ENCODE results near the gene TMEM175. TPM values are rescaled to one million over a fixed set of nuclear protein-coding genes. Genes with fewer than 3 reads are reported as not detected.

TMEM175 gene
- total and polyA plus RNA-seq, 2 of the 13 experiments (the other 11 are each of a cell fraction or from before 2014, with no cell fraction given): 5.1 to 9.9 TPM

GRCh38 chr4:962231-963208 lies 30.3 kb downstream of the TMEM175 start:
- Histone ChIP-seq H2AFZ (ENCODE audit: low read length) (no peak overlapping the region), H3K9me3 (ENCODE audit: low read length) (no peaks in the 10 kb centered on the region), H3K4me1 (ENCODE audit: insufficient read depth, low read length) (no peaks in the 10 kb centered on the region), H3K36me3 (replicated peaks in 1 of 2; ENCODE audit: control insufficient read depth in 1 of 2, insufficient read depth in 2 of 2, low read length in 2 of 2) (0 out of 5 replicates have a peak, but pooled peaks cover 0 to 1% of the 10 kb centered on the region in 2 experiments), H3K27me3 (ENCODE audit: control insufficient read depth in 1 of 2, insufficient read depth in 2 of 2, low read length in 2 of 2) (no peaks in the 10 kb centered on the region), H3K79me2 (ENCODE audit: insufficient read depth, low read length) (no peaks in the 10 kb centered on the region), H3K27ac (ENCODE audit: extremely low read length, insufficient read depth, low read length) (no peak overlapping the region), H3K9ac (ENCODE audit: insufficient read depth, low read depth, low read length) (no peak overlapping the region), H3K4me3 (replicated peaks in 1 of 3; ENCODE audit: insufficient read depth in 1 of 3, low read depth in 2 of 3, low read length in 3 of 3) (no peak overlapping the region), H4K20me1 (ENCODE audit: insufficient read depth, low read length) (no peaks in the 10 kb centered on the region), H3K4me2 (ENCODE audit: low read depth, low read length) (no peak overlapping the region)
- ATAC-seq (no peak), FAIRE-seq (no peak), DNase-seq (ENCODE audit: low spot score) (no peak)
- ChIA-PET POLR2A (interaction anchor here (1.1 kb wide), 1 partner anchor 24 kb away, joined by 3 read pairs; the partner anchor contains the start of gene IDUA), CTCF (ENCODE audit: low intra/inter-chr PET ratio, low total read pairs) (no interaction called here)
- in situ Hi-C loops (cut with HindIII; ENCODE audit: extremely low pct_ligation_motif_present, low pct_unique_long_range_greater_than_20kb): no loop called here
- 90% methylated on average over 2 of the region's 54 CpGs for WGBS (ENCODE audit: low lambda C conversion rate)
- intact Hi-C loops (cut with micrococcal nuclease; ENCODE audit: unreplicated experiment): no loop called here
- BruUV-seq (replicated peaks): no TSS peak
- TF ChIP-seq HIVEP1 (CRISPR knock-in tag; IDR thresholded peaks at IDR 0.05) (no peak), CENPT (CRISPR knock-in tag; IDR thresholded peaks at IDR 0.05; ENCODE audit: low read depth) (no peak), NFKBIZ (CRISPR knock-in tag; IDR thresholded peaks at IDR 0.05) (no peak), EZH2 (conservative IDR thresholded peaks at IDR 0.05; ENCODE audit: low read depth, low read length) (no peak), KMT2A (CRISPR knock-in tag; IDR thresholded peaks at IDR 0.05) (no peak), MAZ (IDR thresholded peaks at IDR 0.05; ENCODE audit: borderline replicate concordance, low read depth, low read length) (no peak), MAZ (CRISPR knock-in tag; IDR thresholded peaks at IDR 0.05; ENCODE audit: low read depth) (no peak), GABPA (IDR thresholded peaks at IDR 0.05; ENCODE audit: low read depth, low read length) (no peak), GABPA (CRISPR knock-in tag; IDR thresholded peaks at IDR 0.05; ENCODE audit: low read depth) (no peak), TCF7L2 (IDR thresholded peaks at IDR 0.05; ENCODE audit: low read depth, low read length) (no peak), KDM5A (IDR thresholded peaks at IDR 0.05; ENCODE audit: borderline replicate concordance, low read length) (no peak), PHF5A (CRISPR knock-in tag; IDR thresholded peaks at IDR 0.05; ENCODE audit: low read depth, unreplicated experiment) (no peak), ZNF772 (CRISPR knock-in tag; IDR thresholded peaks at IDR 0.05) (no peak), ZSCAN5A (CRISPR knock-in tag; IDR thresholded peaks at IDR 0.05; ENCODE audit: borderline replicate concordance) (no peak)
- TF ChIP-seq, protein P1, sequence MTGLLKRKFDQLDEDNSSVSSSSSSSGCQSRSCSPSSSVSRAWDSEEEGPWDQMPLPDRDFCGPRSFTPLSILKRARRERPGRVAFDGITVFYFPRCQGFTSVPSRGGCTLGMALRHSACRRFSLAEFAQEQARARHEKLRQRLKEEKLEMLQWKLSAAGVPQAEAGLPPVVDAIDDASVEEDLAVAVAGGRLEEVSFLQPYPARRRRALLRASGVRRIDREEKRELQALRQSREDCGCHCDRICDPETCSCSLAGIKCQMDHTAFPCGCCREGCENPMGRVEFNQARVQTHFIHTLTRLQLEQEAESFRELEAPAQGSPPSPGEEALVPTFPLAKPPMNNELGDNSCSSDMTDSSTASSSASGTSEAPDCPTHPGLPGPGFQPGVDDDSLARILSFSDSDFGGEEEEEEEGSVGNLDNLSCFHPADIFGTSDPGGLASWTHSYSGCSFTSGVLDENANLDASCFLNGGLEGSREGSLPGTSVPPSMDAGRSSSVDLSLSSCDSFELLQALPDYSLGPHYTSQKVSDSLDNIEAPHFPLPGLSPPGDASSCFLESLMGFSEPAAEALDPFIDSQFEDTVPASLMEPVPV (CRISPR knock-in tag; IDR thresholded peaks at IDR 0.05): no peak
- TF ChIP-seq, protein P2, sequence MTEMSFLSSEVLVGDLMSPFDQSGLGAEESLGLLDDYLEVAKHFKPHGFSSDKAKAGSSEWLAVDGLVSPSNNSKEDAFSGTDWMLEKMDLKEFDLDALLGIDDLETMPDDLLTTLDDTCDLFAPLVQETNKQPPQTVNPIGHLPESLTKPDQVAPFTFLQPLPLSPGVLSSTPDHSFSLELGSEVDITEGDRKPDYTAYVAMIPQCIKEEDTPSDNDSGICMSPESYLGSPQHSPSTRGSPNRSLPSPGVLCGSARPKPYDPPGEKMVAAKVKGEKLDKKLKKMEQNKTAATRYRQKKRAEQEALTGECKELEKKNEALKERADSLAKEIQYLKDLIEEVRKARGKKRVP (CRISPR knock-in tag; IDR thresholded peaks at IDR 0.05): no peak
- TF ChIP-seq, protein P3, sequence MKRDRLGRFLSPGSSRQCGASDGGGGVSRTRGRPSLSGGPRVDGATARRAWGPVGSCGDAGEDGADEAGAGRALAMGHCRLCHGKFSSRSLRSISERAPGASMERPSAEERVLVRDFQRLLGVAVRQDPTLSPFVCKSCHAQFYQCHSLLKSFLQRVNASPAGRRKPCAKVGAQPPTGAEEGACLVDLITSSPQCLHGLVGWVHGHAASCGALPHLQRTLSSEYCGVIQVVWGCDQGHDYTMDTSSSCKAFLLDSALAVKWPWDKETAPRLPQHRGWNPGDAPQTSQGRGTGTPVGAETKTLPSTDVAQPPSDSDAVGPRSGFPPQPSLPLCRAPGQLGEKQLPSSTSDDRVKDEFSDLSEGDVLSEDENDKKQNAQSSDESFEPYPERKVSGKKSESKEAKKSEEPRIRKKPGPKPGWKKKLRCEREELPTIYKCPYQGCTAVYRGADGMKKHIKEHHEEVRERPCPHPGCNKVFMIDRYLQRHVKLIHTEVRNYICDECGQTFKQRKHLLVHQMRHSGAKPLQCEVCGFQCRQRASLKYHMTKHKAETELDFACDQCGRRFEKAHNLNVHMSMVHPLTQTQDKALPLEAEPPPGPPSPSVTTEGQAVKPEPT (CRISPR knock-in tag; IDR thresholded peaks at IDR 0.05; ENCODE audit: low read depth): no peak

Data from HepG2 (cell line).